MM.1S (cell line): ENCODE data around the gene AGAP3.

Source experiments
- DNase-seq: peaks from one replicate; pipeline ENCODE4 v3.0.0-alpha.2; 2015
- H2AFZ ChIP-seq: fragments of 300-600 bp; sonication (generic); 2 replicates; pipeline ENCODE4 v1.6.0; 2016; ENCODE audit warnings: antibody characterized with exemption, low read length
- H3F3A ChIP-seq: fragments of 300-600 bp; sonication (generic); 2 replicates; pipeline ENCODE4 v1.6.1; 2016; ENCODE audit warnings: mild to moderate bottlenecking, antibody characterized with exemption, low read length, moderate library complexity, mixed read lengths; ENCODE audit not compliant: insufficient read depth
- H3K27ac ChIP-seq: fragments of 300-600 bp; sonication (generic); 2 replicates; pipeline ENCODE4 v1.5.1; 2016; ENCODE audit warnings: mild to moderate bottlenecking, low read length
- H3K27me3 ChIP-seq: fragments of 300-600 bp; sonication (generic); replicated peaks from 2 replicates; pipeline ENCODE4 v1.6.0; 2016; ENCODE audit warnings: low read length; ENCODE audit not compliant: insufficient read depth
- H3K36me3 ChIP-seq: fragments of 300-600 bp; sonication (generic); replicated peaks from 2 replicates; pipeline ENCODE4 v1.6.1; 2016; ENCODE audit warnings: mild to moderate bottlenecking, low read length, mixed read lengths; ENCODE audit not compliant: insufficient read depth
- H3K4me1 ChIP-seq: fragments of 300-600 bp; sonication (generic); 2 replicates; pipeline ENCODE4 v1.6.1; 2016; ENCODE audit warnings: low read length, mixed read lengths
- H3K4me2 ChIP-seq: fragments of 300-600 bp; sonication (generic); 2 replicates; pipeline ENCODE4 v1.6.0; 2016; ENCODE audit warnings: low read depth, low read length
- H3K4me3 ChIP-seq: fragments of 300-600 bp; sonication (generic); 2 replicates; pipeline ENCODE4 v1.5.1; 2016; ENCODE audit warnings: low read length, mixed read lengths
- H3K79me2 ChIP-seq: fragments of 300-600 bp; sonication (generic); 2 replicates; pipeline ENCODE4 v1.6.1; 2016; ENCODE audit warnings: mixed run types, low read length, mixed read lengths
- H3K9ac ChIP-seq: fragments of 300-600 bp; sonication (generic); 2 replicates; pipeline ENCODE4 v1.6.1; 2016; ENCODE audit warnings: low read length, mixed read lengths
- H3K9me2 ChIP-seq: fragments of 300-600 bp; sonication (generic); replicated peaks from 2 replicates; pipeline ENCODE4 v1.6.1; 2016; ENCODE audit warnings: mild to moderate bottlenecking, low read length, mixed read lengths; ENCODE audit not compliant: insufficient read depth
- H3K9me3 ChIP-seq: fragments of 300-600 bp; sonication (generic); replicated peaks from 2 replicates; pipeline ENCODE4 v1.6.1; 2016; ENCODE audit warnings: mild to moderate bottlenecking, low read length, mixed read lengths; ENCODE audit not compliant: insufficient read depth
- H4K20me1 ChIP-seq: fragments of 300-600 bp; sonication (generic); 2 replicates; pipeline ENCODE4 v1.6.1; 2016; ENCODE audit warnings: mild to moderate bottlenecking, low read length, moderate library complexity, mixed read lengths; ENCODE audit not compliant: insufficient read depth
- EZH2 ChIP-seq: fragments of 300-600 bp; sonication (generic); optimal IDR thresholded peaks from 2 replicates; pipeline ENCODE3; 2017; ENCODE audit warnings: low read depth, mild to moderate bottlenecking, antibody characterized with exemption, low read length, mixed read lengths
- EZH2phosphoT487 ChIP-seq: fragments of 300-600 bp; sonication (generic); IDR thresholded peaks from 2 replicates; pipeline ENCODE4 v1.6.1; 2018; ENCODE audit warnings: antibody characterized with exemption, low read length
- TF ChIP-seq, protein P1 (sequence below): fragments of 300-600 bp; sonication (generic); IDR thresholded peaks from 2 replicates; pipeline ENCODE4 v1.5.1; 2016; ENCODE audit warnings: antibody characterized with exemption, low read length, mixed read lengths

The AGAP3 gene

GRCh38 chr7:151091431-151091830 is 5.2 kb downstream of the AGAP3 start:
- Histone ChIP-seq H3K9ac (no peak overlapping the region), H3K27me3 (no peaks in the 10 kb centered on the region), H3K9me3 (no peaks in the 10 kb centered on the region), H3K4me2 (no peak overlapping the region), H3K36me3 (no peaks in the 10 kb centered on the region), H3K4me1 (0 out of 2 replicates have a peak, but pooled peaks cover 3% of the 10 kb centered on the region), H3K27ac (no peak overlapping the region), H3F3A (peaks cover 10% of the 10 kb centered on the region), H4K20me1 (peaks cover 16% of the 10 kb centered on the region; the same call in 1 of the 2 replicates), H2AFZ (no peak overlapping the region), H3K4me3 (no peak overlapping the region), H3K79me2 (peaks cover 95% of the 10 kb centered on the region), H3K9me2 (no peaks in the 10 kb centered on the region)
- no peak for TF ChIP-seq EZH2
- no peak for TF ChIP-seq EZH2phosphoT487
- TF ChIP-seq, protein P1, sequence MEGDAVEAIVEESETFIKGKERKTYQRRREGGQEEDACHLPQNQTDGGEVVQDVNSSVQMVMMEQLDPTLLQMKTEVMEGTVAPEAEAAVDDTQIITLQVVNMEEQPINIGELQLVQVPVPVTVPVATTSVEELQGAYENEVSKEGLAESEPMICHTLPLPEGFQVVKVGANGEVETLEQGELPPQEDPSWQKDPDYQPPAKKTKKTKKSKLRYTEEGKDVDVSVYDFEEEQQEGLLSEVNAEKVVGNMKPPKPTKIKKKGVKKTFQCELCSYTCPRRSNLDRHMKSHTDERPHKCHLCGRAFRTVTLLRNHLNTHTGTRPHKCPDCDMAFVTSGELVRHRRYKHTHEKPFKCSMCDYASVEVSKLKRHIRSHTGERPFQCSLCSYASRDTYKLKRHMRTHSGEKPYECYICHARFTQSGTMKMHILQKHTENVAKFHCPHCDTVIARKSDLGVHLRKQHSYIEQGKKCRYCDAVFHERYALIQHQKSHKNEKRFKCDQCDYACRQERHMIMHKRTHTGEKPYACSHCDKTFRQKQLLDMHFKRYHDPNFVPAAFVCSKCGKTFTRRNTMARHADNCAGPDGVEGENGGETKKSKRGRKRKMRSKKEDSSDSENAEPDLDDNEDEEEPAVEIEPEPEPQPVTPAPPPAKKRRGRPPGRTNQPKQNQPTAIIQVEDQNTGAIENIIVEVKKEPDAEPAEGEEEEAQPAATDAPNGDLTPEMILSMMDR: peak; percentile 68
- DNase-seq: peak; percentile 47

DNA sequence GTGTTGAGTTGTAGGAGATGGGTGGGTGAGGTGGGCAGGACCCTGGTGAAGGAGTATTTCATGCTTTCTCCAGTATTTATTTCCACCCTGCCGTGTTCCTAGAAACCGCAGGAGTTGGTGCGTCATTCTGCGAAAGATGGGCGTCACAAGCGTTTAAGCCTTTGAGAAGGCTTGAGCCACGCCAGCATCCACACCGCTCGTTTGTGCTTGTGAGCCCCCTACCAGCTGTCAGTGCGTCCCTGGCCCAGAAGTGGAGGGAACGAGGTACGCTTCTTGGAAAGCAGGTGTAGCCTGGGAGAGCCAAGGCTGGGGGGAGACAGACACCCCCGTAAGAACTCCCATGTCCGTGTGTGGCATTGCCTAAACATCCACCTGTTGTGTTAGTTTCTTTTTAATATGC is 5.7 kb downstream of the AGAP3 start:
- Histone ChIP-seq H3F3A (peaks cover 10% of the 10 kb centered on the region), H3K27ac (no peak overlapping the region), H3K4me2 (no peak overlapping the region), H3K79me2 (peaks cover 98% of the 10 kb centered on the region), H3K36me3 (no peaks in the 10 kb centered on the region), H3K4me1 (0 out of 2 replicates have a peak, but pooled peaks cover 3% of the 10 kb centered on the region), H3K27me3 (no peaks in the 10 kb centered on the region), H3K9ac (no peak overlapping the region), H3K4me3 (no peak overlapping the region), H3K9me3 (no peaks in the 10 kb centered on the region), H3K9me2 (no peaks in the 10 kb centered on the region), H4K20me1 (peaks cover 16% of the 10 kb centered on the region; the same call in 1 of the 2 replicates), H2AFZ (no peak overlapping the region)
- DNase-seq: no peak
- TF ChIP-seq EZH2phosphoT487 (no peak), EZH2 (no peak)
- TF ChIP-seq, protein P1: no peak

GRCh38 chr7:151093748-151094147 is 7.5 kb downstream of the AGAP3 start:
- Histone ChIP-seq H2AFZ (no peak overlapping the region), H4K20me1 (peaks cover 16% of the 10 kb centered on the region; the same call in 1 of the 2 replicates), H3K27ac (no peak overlapping the region), H3K79me2 (peaks cover 97% of the 10 kb centered on the region), H3F3A (no peaks in the 10 kb centered on the region), H3K4me1 (no peaks in the 10 kb centered on the region), H3K4me3 (no peak overlapping the region), H3K27me3 (no peaks in the 10 kb centered on the region), H3K9me3 (no peaks in the 10 kb centered on the region), H3K4me2 (no peak overlapping the region), H3K9me2 (no peaks in the 10 kb centered on the region), H3K36me3 (no peaks in the 10 kb centered on the region), H3K9ac (no peak overlapping the region)
- no peak for TF ChIP-seq EZH2phosphoT487
- no peak for DNase-seq

DNA sequence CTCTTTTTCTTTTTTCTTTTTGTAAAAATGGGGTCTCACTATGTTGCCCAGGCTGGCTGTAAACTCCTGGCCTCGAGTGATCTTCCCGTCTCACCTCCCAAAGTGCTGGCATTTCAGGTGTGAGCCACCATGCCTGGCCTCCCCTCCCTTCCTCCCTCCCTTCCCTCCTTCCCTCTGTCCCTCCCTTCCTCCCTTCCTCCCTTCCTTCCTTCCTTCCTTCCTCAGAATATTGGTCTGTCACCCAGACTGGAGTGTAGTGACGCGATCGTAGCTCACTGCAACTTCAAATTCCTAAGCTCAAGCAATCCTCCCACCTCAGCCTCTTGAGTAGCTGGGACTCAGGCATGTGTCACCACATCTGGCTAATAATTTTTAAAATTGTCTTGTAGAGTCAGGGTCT is 8.4 kb downstream of the AGAP3 start:
- H3K4me3 ChIP-seq: no peak overlapping the region
- no peaks in the 10 kb centered on the region for H3K27me3 ChIP-seq
- H3K9ac ChIP-seq: no peak overlapping the region
- H3F3A ChIP-seq: no peaks in the 10 kb centered on the region
- TF ChIP-seq EZH2: no peak
- no peak for TF ChIP-seq EZH2phosphoT487
- TF ChIP-seq, protein P1: no peak
- peaks cover 15% of the 10 kb centered on the region; the same call in 1 of the 2 replicates for H4K20me1 ChIP-seq
- no peak for DNase-seq
- peaks cover 95% of the 10 kb centered on the region for H3K79me2 ChIP-seq
- no peak overlapping the region for H3K4me2 ChIP-seq
- H2AFZ ChIP-seq: no peak overlapping the region
- H3K9me2 ChIP-seq: no peaks in the 10 kb centered on the region
- H3K27ac ChIP-seq: no peak overlapping the region
- H3K9me3 ChIP-seq: no peaks in the 10 kb centered on the region
- no peaks in the 10 kb centered on the region for H3K36me3 ChIP-seq
- no peaks in the 10 kb centered on the region for H3K4me1 ChIP-seq
